Osteocyte (in vitro differentiated cells): Measurements from ENCODE around the gene SPATA16. TPM values are rescaled to one million over a fixed set of nuclear protein-coding genes. Genes with fewer than 3 reads are reported as not detected.

Source experiments
- DNase-seq: peaks from one replicate; pipeline ENCODE4 v3.0.0; 2021; ENCODE audit warnings: mixed read lengths; ENCODE audit not compliant: unreplicated experiment; ENCODE audit errors: extremely low spot score
- H3K27ac Mint-ChIP-seq: one replicate; pipeline ENCODE4 v1.8.0; 2021; ENCODE audit warnings: mild to moderate bottlenecking, mixed read lengths; ENCODE audit not compliant: unreplicated experiment
- H3K27me3 Mint-ChIP-seq: one replicate; pipeline ENCODE4 v1.8.0; 2021; ENCODE audit warnings: mixed read lengths; ENCODE audit not compliant: unreplicated experiment
- H3K36me3 Mint-ChIP-seq: one replicate; pipeline ENCODE4 v1.8.0; 2021; ENCODE audit warnings: mixed read lengths; ENCODE audit not compliant: unreplicated experiment
- H3K4me1 Mint-ChIP-seq: one replicate; pipeline ENCODE4 v1.8.0; 2021; ENCODE audit warnings: mixed read lengths; ENCODE audit not compliant: unreplicated experiment
- H3K4me3 Mint-ChIP-seq: one replicate; pipeline ENCODE4 v1.8.0; 2021; ENCODE audit warnings: mild to moderate bottlenecking, moderate library complexity, mixed read lengths; ENCODE audit not compliant: unreplicated experiment
- H3K9me3 Mint-ChIP-seq: one replicate; pipeline ENCODE4 v1.8.0; 2021; ENCODE audit warnings: mixed read lengths; ENCODE audit not compliant: unreplicated experiment
- total RNA-seq: library from RNA; stranded (reverse); gene quantifications from 2 replicates; pipeline ENCODE4 v1.2.1, GENCODE V29; 2021
- TF ChIP-seq, protein P1 (sequence below): fragments of 200-600 bp; sonication (generic); IDR thresholded peaks from 2 replicates; pipeline ENCODE4 v1.5.0; 2021; ENCODE audit warnings: antibody characterized with exemption, mild to moderate bottlenecking, moderate library complexity

SPATA16 gene
- total RNA-seq, 1 donor from 2014 or later = not detected

DNA sequence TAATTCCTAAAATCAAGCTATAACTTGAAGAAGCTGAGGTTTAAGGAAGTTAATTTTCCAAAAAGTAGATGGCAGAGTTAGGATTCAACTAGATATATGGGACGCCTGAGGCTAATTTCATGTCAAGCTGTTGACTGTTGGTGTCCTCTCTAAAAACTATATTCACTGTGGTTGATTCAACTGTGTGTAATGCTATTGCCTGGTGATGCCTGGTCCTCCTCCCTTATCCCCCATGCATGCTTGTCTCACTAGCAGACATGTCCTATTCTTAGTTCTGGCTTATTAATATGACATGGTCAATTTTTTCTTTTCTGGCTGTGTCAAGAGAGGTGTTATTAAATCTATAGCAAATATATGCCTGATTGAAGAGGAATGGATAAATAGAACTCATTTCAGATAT is 156.1 kb downstream of the SPATA16 start:
- no peak overlapping the region for H3K27ac Mint-ChIP-seq
- peaks cover 2% of the 10 kb centered on the region for H3K4me1 Mint-ChIP-seq
- DNase-seq = no peak
- H3K4me3 Mint-ChIP-seq = no peak overlapping the region
- no peaks in the 10 kb centered on the region for H3K9me3 Mint-ChIP-seq
- TF ChIP-seq, protein P1, sequence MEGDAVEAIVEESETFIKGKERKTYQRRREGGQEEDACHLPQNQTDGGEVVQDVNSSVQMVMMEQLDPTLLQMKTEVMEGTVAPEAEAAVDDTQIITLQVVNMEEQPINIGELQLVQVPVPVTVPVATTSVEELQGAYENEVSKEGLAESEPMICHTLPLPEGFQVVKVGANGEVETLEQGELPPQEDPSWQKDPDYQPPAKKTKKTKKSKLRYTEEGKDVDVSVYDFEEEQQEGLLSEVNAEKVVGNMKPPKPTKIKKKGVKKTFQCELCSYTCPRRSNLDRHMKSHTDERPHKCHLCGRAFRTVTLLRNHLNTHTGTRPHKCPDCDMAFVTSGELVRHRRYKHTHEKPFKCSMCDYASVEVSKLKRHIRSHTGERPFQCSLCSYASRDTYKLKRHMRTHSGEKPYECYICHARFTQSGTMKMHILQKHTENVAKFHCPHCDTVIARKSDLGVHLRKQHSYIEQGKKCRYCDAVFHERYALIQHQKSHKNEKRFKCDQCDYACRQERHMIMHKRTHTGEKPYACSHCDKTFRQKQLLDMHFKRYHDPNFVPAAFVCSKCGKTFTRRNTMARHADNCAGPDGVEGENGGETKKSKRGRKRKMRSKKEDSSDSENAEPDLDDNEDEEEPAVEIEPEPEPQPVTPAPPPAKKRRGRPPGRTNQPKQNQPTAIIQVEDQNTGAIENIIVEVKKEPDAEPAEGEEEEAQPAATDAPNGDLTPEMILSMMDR = no peak
- no peaks in the 10 kb centered on the region for H3K36me3 Mint-ChIP-seq
- H3K27me3 Mint-ChIP-seq = peaks cover 5% of the 10 kb centered on the region

DNA sequence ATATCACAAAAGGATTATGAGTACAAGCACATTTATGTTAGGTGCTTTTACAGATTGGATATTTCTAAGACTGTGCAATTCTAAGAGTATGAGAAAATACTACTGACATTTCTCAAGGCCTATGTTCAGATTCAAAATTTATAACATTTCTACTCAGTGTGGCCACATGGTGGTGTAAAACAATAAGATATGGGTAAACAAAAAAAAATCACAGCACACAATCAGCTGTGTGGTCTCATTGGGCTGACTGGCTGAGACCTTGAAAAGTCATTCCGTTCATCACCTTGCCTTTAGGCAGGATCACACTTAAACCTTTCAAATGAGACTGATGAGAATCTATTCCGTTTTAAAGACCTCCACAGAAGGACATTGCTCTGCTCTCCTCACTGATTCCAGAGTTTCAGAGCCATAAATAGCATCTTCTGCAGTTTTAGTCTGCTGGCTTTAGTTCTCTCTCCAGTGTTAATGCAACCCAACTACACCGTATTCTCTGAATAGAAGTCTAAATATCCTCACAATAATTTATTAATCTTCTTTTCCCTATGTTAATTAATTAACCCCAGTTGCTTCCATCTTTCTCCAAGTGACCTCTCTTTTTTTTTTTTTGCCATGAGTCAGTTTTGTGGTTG is 158.2 kb downstream of the SPATA16 start:
- TF ChIP-seq, protein P1 = peak; percentile 23
- DNase-seq = no peak
- Mint-ChIP-seq H3K4me1 (peaks cover 2% of the 10 kb centered on the region), H3K27ac (no peak overlapping the region), H3K9me3 (no peaks in the 10 kb centered on the region), H3K4me3 (no peak overlapping the region), H3K36me3 (no peaks in the 10 kb centered on the region), H3K27me3 (peaks cover 3% of the 10 kb centered on the region)

DNA sequence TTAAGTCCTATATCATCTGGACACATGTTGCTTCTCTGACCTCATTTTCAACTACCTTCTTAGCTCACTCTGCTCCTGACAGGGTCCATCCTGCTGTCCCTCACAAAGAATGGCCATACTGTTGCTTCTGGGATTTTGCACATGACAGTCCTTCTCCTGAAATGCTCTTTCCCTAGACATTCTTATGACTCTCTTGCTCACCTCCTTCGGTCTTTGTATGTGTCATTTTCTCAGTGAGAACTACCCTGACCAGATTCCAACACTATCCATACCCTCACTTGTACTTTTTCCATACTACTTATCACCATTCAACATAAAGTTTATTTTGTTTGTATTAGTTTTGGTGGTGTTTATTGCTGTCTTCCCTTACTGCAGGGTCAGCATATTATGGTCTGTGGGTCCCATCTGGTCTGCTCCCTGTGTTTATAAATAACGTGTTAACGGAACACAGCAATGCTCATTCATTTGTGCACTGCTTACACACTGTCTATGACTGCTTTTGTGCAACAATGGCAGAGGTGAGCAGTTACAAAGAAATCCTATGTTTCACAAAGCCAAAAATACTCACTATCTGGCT is 159.5 kb downstream of the SPATA16 start:
- H3K27me3 Mint-ChIP-seq = peaks cover 3% of the 10 kb centered on the region
- DNase-seq = no peak
- TF ChIP-seq, protein P1 = no peak
- H3K36me3 Mint-ChIP-seq = no peaks in the 10 kb centered on the region
- H3K27ac Mint-ChIP-seq = no peak overlapping the region
- H3K4me1 Mint-ChIP-seq = peaks cover 2% of the 10 kb centered on the region
- no peak overlapping the region for H3K4me3 Mint-ChIP-seq
- H3K9me3 Mint-ChIP-seq = no peaks in the 10 kb centered on the region

DNA sequence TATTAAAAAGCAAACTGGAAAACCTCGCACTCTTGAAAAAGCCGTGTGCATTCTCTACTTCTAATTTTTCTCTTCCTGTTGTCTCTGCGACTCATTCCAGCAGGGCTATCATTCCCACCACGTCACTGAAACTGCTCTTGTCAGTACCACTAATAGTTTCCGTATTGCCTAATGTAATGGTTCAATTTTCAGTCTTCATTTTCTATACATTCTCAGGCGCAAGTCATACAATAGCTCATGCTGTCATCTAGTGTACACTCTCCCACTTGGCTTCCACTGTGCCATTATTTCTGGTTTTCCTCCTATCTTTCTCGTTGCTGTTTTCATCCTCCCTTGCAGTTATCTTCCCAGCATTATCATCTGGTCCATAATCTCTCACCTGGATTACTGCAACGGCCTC is 160.2 kb downstream of the SPATA16 start:
- H3K9me3 Mint-ChIP-seq = no peaks in the 10 kb centered on the region
- H3K4me1 Mint-ChIP-seq = peaks cover 2% of the 10 kb centered on the region
- no peak overlapping the region for H3K27ac Mint-ChIP-seq
- TF ChIP-seq, protein P1 = no peak
- no peak overlapping the region for H3K4me3 Mint-ChIP-seq
- H3K27me3 Mint-ChIP-seq = peaks cover 6% of the 10 kb centered on the region
- H3K36me3 Mint-ChIP-seq = no peaks in the 10 kb centered on the region
- no peak for DNase-seq

DNA sequence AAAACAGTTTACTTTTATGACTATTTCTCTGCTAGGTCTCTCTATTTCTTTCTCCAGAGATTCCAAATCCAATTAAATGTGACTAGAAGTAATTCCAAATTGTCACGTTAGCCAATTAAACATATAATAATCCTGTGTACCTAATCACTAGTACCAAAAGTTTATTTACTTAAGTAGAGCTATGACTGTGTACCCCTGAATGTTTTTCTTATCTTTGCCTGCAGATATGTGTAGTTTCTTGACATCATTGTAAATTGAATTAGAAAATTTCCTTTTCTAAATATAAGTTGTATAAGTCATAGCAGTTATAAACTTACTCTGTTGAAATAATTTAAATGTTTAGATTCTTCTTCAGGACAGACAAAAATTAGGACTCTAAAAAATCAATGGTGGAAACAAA is 163.3 kb downstream of the SPATA16 start:
- H3K36me3 Mint-ChIP-seq = no peaks in the 10 kb centered on the region
- H3K9me3 Mint-ChIP-seq = no peaks in the 10 kb centered on the region
- H3K4me3 Mint-ChIP-seq = no peak overlapping the region
- H3K4me1 Mint-ChIP-seq = peaks cover 2% of the 10 kb centered on the region
- no peak overlapping the region for H3K27ac Mint-ChIP-seq
- peaks cover 12% of the 10 kb centered on the region for H3K27me3 Mint-ChIP-seq
- TF ChIP-seq, protein P1 = no peak
- no peak for DNase-seq
